Thoracic aorta (tissue), 2 donors: ENCODE measurements around the gene CHPT1. TPM values are rescaled to one million over a fixed set of nuclear protein-coding genes. Genes with fewer than 3 reads are reported as not detected.

Experiments used
- ATAC-seq: fragments of 150-250 bp; one replicate; pipeline ENCODE4 v1.8.0; 2017; ENCODE audit warnings: low read depth; ENCODE audit not compliant: insufficient number of reproducible peaks, low FRiP score
- DNase-seq: peaks from one replicate; pipeline ENCODE4 v3.0.0-alpha.2; 2020; ENCODE audit warnings: low spot score
- H3K27ac ChIP-seq, 2 donors: fragments of 200-600 bp; sonication (generic); 1 replicate in 1 of 2; 2 replicates in 1 of 2; pipeline ENCODE4 v1.5.1; 2016; ENCODE audit warnings: mild to moderate bottlenecking in 2 of 2, moderate library complexity in 2 of 2
- H3K27me3 ChIP-seq: fragments of 200-600 bp; sonication (generic); replicated peaks from 2 replicates; pipeline ENCODE4 v1.6.0; 2016; ENCODE audit warnings: mild to moderate bottlenecking; ENCODE audit not compliant: insufficient read depth
- H3K36me3 ChIP-seq: fragments of 200-600 bp; sonication (generic); one replicate; pipeline ENCODE4 v1.5.1; 2016
- H3K4me1 ChIP-seq, 2 donors: fragments of 200-600 bp; sonication (generic); 1 replicate in 1 of 2; 2 replicates in 1 of 2; pipeline versions ENCODE4 v1.5.1 to v1.6.0; 2016; ENCODE audit warnings: low read depth in 2 of 2, mild to moderate bottlenecking in 1 of 2; ENCODE audit not compliant: control insufficient read depth in 1 of 2
- H3K4me3 ChIP-seq: fragments of 200-600 bp; sonication (generic); 2 replicates; pipeline ENCODE4 v1.5.1; 2016; ENCODE audit warnings: mild to moderate bottlenecking
- H3K9me3 ChIP-seq: fragments of 200-600 bp; sonication (generic); 2 replicates; pipeline ENCODE4 v1.5.1; 2016
- CTCF ChIP-seq: fragments of 200-600 bp; sonication (generic); IDR thresholded peaks from one replicate; pipeline ENCODE4 v1.5.1; 2019; ENCODE audit warnings: antibody characterized with exemption
- total RNA-seq, 2 donors: library from RNA; depleted of rRNA; stranded (reverse); fragments of >200 nt; gene quantifications; one replicate each; pipeline versions ENCODE4 v1.1.0 to v1.2.3, GENCODE V29; 2016

Gene CHPT1
- total RNA-seq, 2 donors from 2014 or later, result 47.6 to 64.2 TPM

GRCh38 chr12:101710288-101710687 lies 12.8 kb downstream of the CHPT1 start:
- Histone ChIP-seq H3K9me3 (no peaks in the 10 kb centered on the region), H3K4me3 (no peak overlapping the region), H3K36me3 (no peaks in the 10 kb centered on the region), H3K4me1 (peaks cover 4 to 8% of the 10 kb centered on the region in 2 donors), H3K27me3 (no peaks in the 10 kb centered on the region), H3K27ac (no peak overlapping the region)
- DNase-seq (no peak), ATAC-seq (no peak)
- no peak for TF ChIP-seq CTCF

GRCh38 chr12:101713059-101713682 lies 15.7 kb downstream of the CHPT1 start:
- DNase-seq, result no peak
- ATAC-seq, result no peak
- H3K4me1 ChIP-seq, result peaks cover 4 to 8% of the 10 kb centered on the region in 2 donors
- no peaks in the 10 kb centered on the region for H3K9me3 ChIP-seq
- no peak overlapping the region for H3K4me3 ChIP-seq
- H3K27me3 ChIP-seq, result no peaks in the 10 kb centered on the region
- H3K36me3 ChIP-seq, result no peaks in the 10 kb centered on the region
- no peak overlapping the region for H3K27ac ChIP-seq
- TF ChIP-seq CTCF, result no peak

GRCh38 chr12:101713930-101714329 lies 16.5 kb downstream of the CHPT1 start:
- Histone ChIP-seq H3K36me3 (no peaks in the 10 kb centered on the region), H3K4me1 (peaks cover 4 to 8% of the 10 kb centered on the region in 2 donors), H3K4me3 (no peak overlapping the region), H3K27ac (no peak overlapping the region), H3K9me3 (no peaks in the 10 kb centered on the region), H3K27me3 (no peaks in the 10 kb centered on the region)
- ATAC-seq, result no peak
- TF ChIP-seq CTCF, result no peak
- DNase-seq, result no peak

GRCh38 chr12:101714877-101715444 lies 17.5 kb downstream of the CHPT1 start:
- no peak for ATAC-seq
- no peak for TF ChIP-seq CTCF
- no peak for DNase-seq
- Histone ChIP-seq H3K4me3 (no peak overlapping the region), H3K27ac (no peak overlapping the region), H3K27me3 (no peaks in the 10 kb centered on the region), H3K36me3 (no peaks in the 10 kb centered on the region), H3K9me3 (no peaks in the 10 kb centered on the region), H3K4me1 (peaks cover 4 to 8% of the 10 kb centered on the region in 2 donors)

- no peak for DNase-seq
- H3K36me3 ChIP-seq, result no peaks in the 10 kb centered on the region
These were observed 22.1 kb downstream of the CHPT1 start for GRCh38 chr12:101719566-101719965.

More at GRCh38 chr12:101719566-101719965, 22.1 kb downstream of the CHPT1 start:
- Histone ChIP-seq H3K27me3 (no peaks in the 10 kb centered on the region), H3K9me3 (no peaks in the 10 kb centered on the region), H3K4me1 (no peaks in the 10 kb centered on the region), H3K4me3 (no peak overlapping the region), H3K27ac (no peak overlapping the region)
- no peak for ATAC-seq
- no peak for TF ChIP-seq CTCF
